Smooth muscle cell of trachea (primary cell): ENCODE data around the gene HSD17B13. TPM values are rescaled to one million over a fixed set of nuclear protein-coding genes. Genes with fewer than 3 reads are reported as not detected.

Experiments used
- total RNA-seq: library from RNA; depleted of rRNA; stranded (reverse); fragments of >200 nt; gene quantifications from 2 replicates; pipeline ENCODE4 v1.2.1, GENCODE V29; 2014

The HSD17B13 gene, protein sequence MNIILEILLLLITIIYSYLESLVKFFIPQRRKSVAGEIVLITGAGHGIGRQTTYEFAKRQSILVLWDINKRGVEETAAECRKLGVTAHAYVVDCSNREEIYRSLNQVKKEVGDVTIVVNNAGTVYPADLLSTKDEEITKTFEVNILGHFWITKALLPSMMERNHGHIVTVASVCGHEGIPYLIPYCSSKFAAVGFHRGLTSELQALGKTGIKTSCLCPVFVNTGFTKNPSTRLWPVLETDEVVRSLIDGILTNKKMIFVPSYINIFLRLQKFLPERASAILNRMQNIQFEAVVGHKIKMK
- 0.15 and 0.17 TPM in 2 replicates for total RNA-seq

GRCh38 chr4:87322754-87323153, at the start of gene HSD17B13:
Gene HSD17B13 (minus strand): TSS chr4:87322882. CDS start chr4:87322841, 41 bp downstream.

Other genes starting within 250 kb of the HSD17B13 start
- gene KLHL8, start 102.3 kb downstream of the HSD17B13 start, total RNA-seq, result 9.8 and 11.9 TPM in 2 replicates
- 50.4 and 56.6 TPM in 2 replicates for gene HSD17B11, start 68.3 kb upstream of the HSD17B13 start, total RNA-seq
- 13.7 and 16.4 TPM in 2 replicates for gene NUDT9, start 99.7 kb upstream of the HSD17B13 start, total RNA-seq
- 1.2 and 1.3 TPM in 2 replicates for gene SPARCL1, start 206.5 kb upstream of the HSD17B13 start, total RNA-seq